Fibroblast of villous mesenchyme (primary cell): ENCODE measurements around the gene KIF2A. TPM values are rescaled to one million over a fixed set of nuclear protein-coding genes. Genes with fewer than 3 reads are reported as not detected.

Source experiments
- DNase-seq: peaks from one replicate; pipeline ENCODE4 v3.0.0-alpha.2; 2010; ENCODE audit warnings: low read depth
- H3K4me3 ChIP-seq: 2 replicates; pipeline ENCODE4 v1.5.1; 2011; ENCODE audit warnings: low read depth, mild to moderate bottlenecking, low read length
- CTCF ChIP-seq: IDR thresholded peaks from 2 replicates; pipeline ENCODE4 v1.5.1; 2012; ENCODE audit warnings: low read depth, mild to moderate bottlenecking, low read length; ENCODE audit not compliant: insufficient read depth
- total RNA-seq: library from RNA; depleted of rRNA; stranded (reverse); fragments of >200 nt; gene quantifications from 2 replicates; pipeline ENCODE4 v1.2.3, GENCODE V29; 2012

Gene KIF2A
- total RNA-seq: 58.3 and 69.1 TPM in 2 replicates

GRCh38 chr5:62305715-62306322, at the start of gene KIF2A:
TSS of gene KIF2A (plus strand) at chr5:62306206. CDS start at chr5:62306473, 267 bp downstream.
- peak within 1 kb of the TSS; percentile 88 for H3K4me3 ChIP-seq
- DNase-seq: peak; percentile 92
- no peak for TF ChIP-seq CTCF

- H3K4me3 ChIP-seq: no peak overlapping the region
- no peak for DNase-seq
- TF ChIP-seq CTCF: no peak
Observed at GRCh38 chr5:62257020-62257367, 49.0 kb upstream of the KIF2A start.

GRCh38 chr5:62258654-62259053, 47.4 kb upstream of the KIF2A start:
- DNase-seq: no peak
- H3K4me3 ChIP-seq: no peak overlapping the region
- TF ChIP-seq CTCF: no peak

- peak; percentile 10 for DNase-seq
- H3K4me3 ChIP-seq: no peak overlapping the region
- no peak for TF ChIP-seq CTCF
Observed at GRCh38 chr5:62259699-62260250, 46.2 kb upstream of the KIF2A start.

- DNase-seq: peak; percentile 2
- no peak overlapping the region for H3K4me3 ChIP-seq
- TF ChIP-seq CTCF: no peak
Observed at GRCh38 chr5:62260513-62260912, 45.5 kb upstream of the KIF2A start.

- no peak for TF ChIP-seq CTCF
- H3K4me3 ChIP-seq: no peak overlapping the region
- DNase-seq: no peak
Observed at GRCh38 chr5:62263401-62263800, 42.6 kb upstream of the KIF2A start.

- no peak overlapping the region for H3K4me3 ChIP-seq
- no peak for TF ChIP-seq CTCF
- DNase-seq: no peak
Observed at GRCh38 chr5:62265648-62266112, 40.3 kb upstream of the KIF2A start.
